ENCODE data around the gene ZNF107. TPM values are rescaled to one million over a fixed set of nuclear protein-coding genes. Genes with fewer than 3 reads are reported as not detected.

Gene ZNF107
- total RNA-seq, 2 experiments from 2014 or later = 12.9 to 13.0 TPM

DNA sequence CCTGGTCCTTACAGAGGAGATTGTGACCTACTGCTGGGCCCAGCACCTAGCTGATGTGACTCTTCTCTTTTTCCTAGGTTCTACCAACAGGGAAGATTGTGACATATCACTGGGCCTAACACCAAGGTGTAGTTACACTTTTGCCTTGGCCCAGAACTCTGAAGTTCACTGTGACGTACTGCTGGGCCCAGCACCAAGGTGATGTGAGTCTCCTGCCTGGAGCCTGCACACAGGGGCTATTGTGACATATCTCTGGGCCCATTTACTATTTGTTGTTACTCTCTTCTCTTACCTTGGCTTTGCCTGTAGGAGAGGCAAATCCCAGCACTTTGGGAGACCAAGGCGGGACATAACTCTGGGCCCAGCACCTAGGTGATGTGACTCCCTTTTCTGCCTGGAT, 23.1 kb upstream of the ZNF107 start:
- no peak overlapping the region for H3K27ac Mint-ChIP-seq
- no peaks in the 10 kb centered on the region for H3K36me3 Mint-ChIP-seq (ENCODE audit: low read depth)
- DNase-seq (no peak), ATAC-seq (no peak)
- H3K27me3 Mint-ChIP-seq = no peaks in the 10 kb centered on the region
- no peaks in the 10 kb centered on the region for H3K9me3 Mint-ChIP-seq
- H3K4me1 Mint-ChIP-seq (ENCODE audit: low read depth) = no peaks in the 10 kb centered on the region
- ChIA-PET CTCF (no interaction called here), POLR2A (no interaction called here)
- TF ChIP-seq, protein P1, sequence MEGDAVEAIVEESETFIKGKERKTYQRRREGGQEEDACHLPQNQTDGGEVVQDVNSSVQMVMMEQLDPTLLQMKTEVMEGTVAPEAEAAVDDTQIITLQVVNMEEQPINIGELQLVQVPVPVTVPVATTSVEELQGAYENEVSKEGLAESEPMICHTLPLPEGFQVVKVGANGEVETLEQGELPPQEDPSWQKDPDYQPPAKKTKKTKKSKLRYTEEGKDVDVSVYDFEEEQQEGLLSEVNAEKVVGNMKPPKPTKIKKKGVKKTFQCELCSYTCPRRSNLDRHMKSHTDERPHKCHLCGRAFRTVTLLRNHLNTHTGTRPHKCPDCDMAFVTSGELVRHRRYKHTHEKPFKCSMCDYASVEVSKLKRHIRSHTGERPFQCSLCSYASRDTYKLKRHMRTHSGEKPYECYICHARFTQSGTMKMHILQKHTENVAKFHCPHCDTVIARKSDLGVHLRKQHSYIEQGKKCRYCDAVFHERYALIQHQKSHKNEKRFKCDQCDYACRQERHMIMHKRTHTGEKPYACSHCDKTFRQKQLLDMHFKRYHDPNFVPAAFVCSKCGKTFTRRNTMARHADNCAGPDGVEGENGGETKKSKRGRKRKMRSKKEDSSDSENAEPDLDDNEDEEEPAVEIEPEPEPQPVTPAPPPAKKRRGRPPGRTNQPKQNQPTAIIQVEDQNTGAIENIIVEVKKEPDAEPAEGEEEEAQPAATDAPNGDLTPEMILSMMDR (IDR thresholded peaks at IDR 0.05) = no peak
- intact Hi-C loops (cut with micrococcal nuclease) = no loop called here
- H3K4me3 Mint-ChIP-seq = no peak overlapping the region

DNA sequence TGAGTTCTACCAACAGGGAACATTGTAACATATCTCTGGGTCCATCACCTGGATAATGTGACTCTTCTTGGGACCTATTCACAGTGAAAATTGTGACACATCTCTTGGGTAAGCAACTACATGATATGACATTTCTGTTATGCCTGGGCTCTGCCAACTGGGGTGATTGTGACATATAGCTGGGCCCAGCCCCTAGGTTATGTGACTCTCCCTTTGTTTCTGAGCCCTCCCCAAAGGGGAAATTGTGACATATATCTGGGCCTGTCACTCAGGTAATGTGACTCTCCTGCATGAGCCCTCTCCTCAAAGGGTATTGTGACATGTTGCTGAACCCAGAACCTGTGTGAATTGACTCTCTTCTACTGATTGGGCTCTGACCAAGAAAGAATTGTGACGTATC, 22.4 kb upstream of the ZNF107 start:
- TF ChIP-seq, protein P1 (IDR thresholded peaks at IDR 0.05) = no peak
- Mint-ChIP-seq H3K9me3 (no peaks in the 10 kb centered on the region), H3K27ac (no peak overlapping the region), H3K27me3 (no peaks in the 10 kb centered on the region), H3K4me1 (ENCODE audit: low read depth) (no peaks in the 10 kb centered on the region), H3K36me3 (ENCODE audit: low read depth) (no peaks in the 10 kb centered on the region), H3K4me3 (no peak overlapping the region)
- CTCF ChIA-PET = no interaction called here
- POLR2A ChIA-PET = no interaction called here
- no peak for ATAC-seq
- intact Hi-C loops (cut with micrococcal nuclease) = no loop called here
- DNase-seq = no peak

DNA sequence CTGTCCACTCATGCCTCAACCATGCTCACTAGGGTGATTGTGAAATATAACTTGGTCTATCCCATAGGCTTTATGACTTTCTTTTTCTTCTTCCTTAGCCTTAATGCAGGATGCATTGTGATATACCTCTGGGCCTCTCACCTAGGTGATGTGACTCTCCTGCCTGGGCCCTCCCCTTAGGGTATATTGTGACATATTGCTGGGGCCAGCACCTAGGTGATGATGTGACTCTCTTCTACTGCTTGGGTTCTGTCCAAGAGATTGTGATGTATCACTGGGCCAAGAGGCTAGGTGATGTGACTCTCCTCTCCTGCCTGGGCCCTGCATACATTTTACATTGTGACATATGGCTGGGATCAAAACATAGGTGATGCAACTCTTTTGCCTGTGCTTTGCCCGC, 14.7 kb upstream of the ZNF107 start:
- DNase-seq (no peak), ATAC-seq (no peak)
- intact Hi-C loops (cut with micrococcal nuclease) = no loop called here
- H3K4me3 Mint-ChIP-seq = no peak overlapping the region
- no peaks in the 10 kb centered on the region for H3K9me3 Mint-ChIP-seq
- no peaks in the 10 kb centered on the region for H3K36me3 Mint-ChIP-seq (ENCODE audit: low read depth)
- H3K27ac Mint-ChIP-seq = no peak overlapping the region
- CTCF ChIA-PET = no interaction called here
- TF ChIP-seq, protein P1 (IDR thresholded peaks at IDR 0.05) = no peak
- POLR2A ChIA-PET = no interaction called here
- H3K27me3 Mint-ChIP-seq = no peaks in the 10 kb centered on the region
- no peaks in the 10 kb centered on the region for H3K4me1 Mint-ChIP-seq (ENCODE audit: low read depth)

DNA sequence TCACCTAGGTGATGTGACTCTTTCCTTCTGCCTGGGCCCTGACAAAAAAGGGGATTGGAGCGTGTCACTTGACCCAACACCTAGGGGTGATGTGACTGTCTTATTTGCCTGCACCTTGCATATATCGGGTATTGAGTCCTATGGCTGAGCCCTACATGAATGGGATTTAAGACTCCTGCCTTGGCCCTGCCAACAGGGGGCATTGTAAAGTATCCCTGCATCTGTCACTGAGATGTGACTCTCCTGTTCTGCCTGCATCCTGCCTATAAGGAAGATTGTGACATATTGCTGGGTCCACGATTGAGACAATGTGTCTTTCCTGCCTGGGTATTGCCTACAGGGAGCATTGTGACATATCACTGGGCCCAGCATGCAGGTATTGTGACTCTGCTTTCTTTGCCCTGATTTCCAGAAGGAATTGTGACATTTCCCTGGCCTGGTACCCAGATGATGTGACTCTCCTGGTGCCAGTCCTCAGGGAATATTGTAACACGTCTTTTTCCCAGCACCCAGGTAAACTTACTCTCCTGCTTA, 14.2 kb upstream of the ZNF107 start:
- no peak for ATAC-seq

DNA sequence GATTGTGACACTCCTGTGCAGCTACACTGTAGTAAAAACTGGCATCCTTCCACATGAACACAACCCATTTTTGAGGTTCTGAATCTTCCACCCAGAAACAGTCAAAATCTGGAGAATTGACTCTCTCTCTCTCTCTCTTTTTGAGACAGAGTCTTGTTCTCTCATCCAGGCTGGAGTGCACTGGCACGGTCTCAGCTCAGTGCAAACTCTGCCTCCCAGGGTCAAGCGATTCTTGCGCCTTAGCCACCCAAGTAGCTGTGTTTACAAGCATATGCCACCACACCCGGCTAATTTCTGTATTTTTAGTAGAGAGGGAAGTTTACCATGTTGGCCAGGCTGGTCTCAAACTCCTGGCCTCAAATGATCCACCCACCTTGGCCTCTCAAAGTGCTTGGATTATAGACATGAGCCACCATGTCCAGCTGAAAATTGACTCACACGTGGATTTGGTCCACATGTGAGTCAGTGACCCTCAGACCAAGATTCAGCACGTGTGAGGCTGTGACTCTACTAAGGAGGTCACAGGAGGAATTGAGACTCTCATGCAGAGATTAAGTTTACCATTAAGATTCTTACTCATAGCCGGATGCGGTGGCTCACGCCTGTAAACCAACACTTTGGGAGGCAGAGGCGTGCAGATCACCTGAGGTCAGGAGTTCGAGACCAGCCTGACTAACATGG, 12.1 kb upstream of the ZNF107 start:
- TF ChIP-seq, protein P1 (IDR thresholded peaks at IDR 0.05) = no peak
- ChIA-PET POLR2A (no interaction called here), CTCF (no interaction called here)
- ATAC-seq (no peak), DNase-seq (no peak)
- no peaks in the 10 kb centered on the region for H3K9me3 Mint-ChIP-seq
- H3K27me3 Mint-ChIP-seq = no peaks in the 10 kb centered on the region
- H3K27ac Mint-ChIP-seq = no peak overlapping the region
- H3K4me3 Mint-ChIP-seq = no peak overlapping the region
- no peaks in the 10 kb centered on the region for H3K36me3 Mint-ChIP-seq (ENCODE audit: low read depth)
- intact Hi-C loops (cut with micrococcal nuclease) = no loop called here
- no peaks in the 10 kb centered on the region for H3K4me1 Mint-ChIP-seq (ENCODE audit: low read depth)

More for the DNA sequence above, 14.2 kb upstream of the ZNF107 start:
- H3K27ac Mint-ChIP-seq = no peak overlapping the region
- TF ChIP-seq, protein P1 (IDR thresholded peaks at IDR 0.05) = no peak
- DNase-seq = no peak
- H3K27me3 Mint-ChIP-seq = no peaks in the 10 kb centered on the region
- H3K36me3 Mint-ChIP-seq (ENCODE audit: low read depth) = no peaks in the 10 kb centered on the region
- H3K9me3 Mint-ChIP-seq = no peaks in the 10 kb centered on the region
- no peak overlapping the region for H3K4me3 Mint-ChIP-seq
- intact Hi-C loops (cut with micrococcal nuclease) = no loop called here
- ChIA-PET CTCF (interaction anchor here (1.4 to 1.5 kb wide), 2 partner anchors 21 to 27 kb away, joined by 4 to 5 read pairs; no protein-coding TSS in a partner anchor), POLR2A (no interaction called here)
- H3K4me1 Mint-ChIP-seq (ENCODE audit: low read depth) = no peaks in the 10 kb centered on the region
